Mesenchymal stem cell (in vitro differentiated cells and primary cell): Measurements from ENCODE around the gene HES1.

Experiments used
- DNase-seq: peaks from one replicate; pipeline ENCODE4 v3.0.0-alpha.2; 2013
- H2AFZ ChIP-seq: one replicate; pipeline ENCODE4 v1.6.1; 2013; ENCODE audit warnings: low read depth, mild to moderate bottlenecking, control low read depth, inconsistent platforms, low read length, moderate library complexity
- H2AK5ac ChIP-seq: 2 replicates; pipeline ENCODE4 v1.6.1; 2013; ENCODE audit warnings: low read length, moderate library complexity, mild to moderate bottlenecking, inconsistent platforms; ENCODE audit not compliant: severe bottlenecking
- H2BK120ac ChIP-seq: one replicate; pipeline ENCODE4 v1.6.1; 2013; ENCODE audit warnings: low read depth, mild to moderate bottlenecking, inconsistent platforms, low read length, moderate library complexity
- H2BK12ac ChIP-seq, 2 experiments: one replicate each; pipeline ENCODE4 v1.6.1; 2013; ENCODE audit warnings: inconsistent platforms in 2 of 2, low read length in 2 of 2, mild to moderate bottlenecking in 2 of 2, moderate library complexity in 2 of 2, control low read depth in 1 of 2
- H2BK15ac ChIP-seq: one replicate; pipeline ENCODE4 v1.6.1; 2013; ENCODE audit warnings: mild to moderate bottlenecking, low read depth, inconsistent platforms; ENCODE audit not compliant: poor library complexity, severe bottlenecking
- H2BK5ac ChIP-seq: 2 replicates; pipeline ENCODE4 v1.6.1; 2013; ENCODE audit warnings: low read depth, mild to moderate bottlenecking, low read length, control low read depth, inconsistent platforms; ENCODE audit not compliant: poor library complexity, severe bottlenecking
- H3K14ac ChIP-seq, 2 experiments: one replicate each; pipeline ENCODE4 v1.6.1; 2013; ENCODE audit warnings: inconsistent platforms in 2 of 2, low read length in 2 of 2, control low read depth in 1 of 2, mild to moderate bottlenecking in 1 of 2, moderate library complexity in 1 of 2
- H3K18ac ChIP-seq, 2 experiments: one replicate each; pipeline ENCODE4 v1.6.1; 2013; ENCODE audit warnings: inconsistent platforms in 2 of 2, low read length in 2 of 2, control low read depth in 1 of 2, low read depth in 1 of 2, mild to moderate bottlenecking in 1 of 2
- H3K23ac ChIP-seq, 2 experiments: one replicate each; pipeline ENCODE4 v1.6.1; 2013; ENCODE audit warnings: inconsistent platforms in 2 of 2, low read length in 2 of 2, mild to moderate bottlenecking in 2 of 2, moderate library complexity in 2 of 2, control low read depth in 1 of 2
- H3K27ac ChIP-seq: 2 replicates; pipeline ENCODE4 v1.5.1; 2013; ENCODE audit warnings: mild to moderate bottlenecking, moderate library complexity, low read length, control low read depth, inconsistent platforms; ENCODE audit not compliant: poor library complexity, severe bottlenecking
- H3K27me3 ChIP-seq, 2 experiments: 2 replicates each; pipeline versions ENCODE4 v1.6.1 to v1.7.0; 2013; ENCODE audit warnings: low read length in 2 of 2, mild to moderate bottlenecking in 2 of 2, moderate library complexity in 2 of 2, control low read depth in 1 of 2, inconsistent platforms in 1 of 2; ENCODE audit not compliant: control insufficient read depth in 1 of 2, insufficient read depth in 1 of 2
- H3K36me3 ChIP-seq, 2 experiments: 2 replicates each; pipeline versions ENCODE4 v1.6.1 to v1.7.0; 2013; ENCODE audit warnings: low read length in 2 of 2, control low read depth in 1 of 2, inconsistent platforms in 1 of 2, low read depth in 1 of 2, mild to moderate bottlenecking in 1 of 2; ENCODE audit not compliant: insufficient read depth in 2 of 2, control insufficient read depth in 1 of 2
- H3K4ac ChIP-seq, 2 experiments: one replicate each; pipeline ENCODE4 v1.6.1; 2013; ENCODE audit warnings: inconsistent platforms in 2 of 2, low read length in 2 of 2, mild to moderate bottlenecking in 2 of 2, moderate library complexity in 2 of 2, control low read depth in 1 of 2, low read depth in 1 of 2
- H3K4me1 ChIP-seq: 2 replicates; pipeline ENCODE4 v1.6.1; 2013; ENCODE audit warnings: low read depth, low read length, control low read depth; ENCODE audit not compliant: control insufficient read depth, insufficient read depth
- H3K4me2 ChIP-seq: 2 replicates; pipeline ENCODE4 v1.6.1; 2013; ENCODE audit warnings: low read length, mild to moderate bottlenecking, inconsistent platforms; ENCODE audit not compliant: poor library complexity, severe bottlenecking
- H3K4me3 ChIP-seq, 2 experiments: 2 replicates each; pipeline versions ENCODE4 v1.5.1 to v1.7.0; 2013; ENCODE audit warnings: low read length in 2 of 2, mild to moderate bottlenecking in 2 of 2, control low read depth in 1 of 2, low read depth in 1 of 2; ENCODE audit not compliant: insufficient read depth in 1 of 2
- H3K79me1 ChIP-seq: replicated peaks from 2 replicates; pipeline ENCODE4 v1.6.1; 2013; ENCODE audit warnings: mild to moderate bottlenecking, control low read depth, low read length, inconsistent platforms; ENCODE audit not compliant: poor library complexity, severe bottlenecking
- H3K9ac ChIP-seq: 2 replicates; pipeline ENCODE4 v1.7.0; 2013; ENCODE audit warnings: mild to moderate bottlenecking, low read length, moderate library complexity
- H3K9me3 ChIP-seq: 2 replicates; pipeline ENCODE4 v1.7.0; 2013; ENCODE audit warnings: mild to moderate bottlenecking, low read length; ENCODE audit not compliant: control insufficient read depth
- H4K8ac ChIP-seq: one replicate; pipeline ENCODE4 v1.6.1; 2013; ENCODE audit warnings: inconsistent platforms, mild to moderate bottlenecking, low read length, moderate library complexity
- H4K91ac ChIP-seq: one replicate; pipeline ENCODE4 v1.6.1; 2013; ENCODE audit warnings: mild to moderate bottlenecking, low read length, inconsistent platforms
- WGBS: methylation state at CpG from one replicate; pipeline ENCODE4 v1.1.7; 2013; ENCODE audit warnings: mixed read lengths; 5-methylcytosine and 5-hydroxymethylcytosine counted together

The HES1 gene

GRCh38 chr3:194178669-194179068 is 42.7 kb downstream of the HES1 start:
- H3K27me3 ChIP-seq, result peaks cover 54 to 61% of the 10 kb centered on the region in 2 experiments
- H3K4me2 ChIP-seq, result no peak overlapping the region
- H3K4me3 ChIP-seq, result no peak overlapping the region
- H2BK5ac ChIP-seq, result no peak overlapping the region
- H3K23ac ChIP-seq, result no peak overlapping the region
- no peak overlapping the region for H2AFZ ChIP-seq
- WGBS, result 91% methylated on average over 5 of the region's 6 CpGs
- no peak overlapping the region for H3K14ac ChIP-seq
- no peaks in the 10 kb centered on the region for H3K9me3 ChIP-seq
- H2BK120ac ChIP-seq, result no peak overlapping the region
- H2BK12ac ChIP-seq, result peak overlapping the region in 1 of 2 experiments; percentile 40
- no peak overlapping the region for H3K4ac ChIP-seq
- no peak overlapping the region for H2AK5ac ChIP-seq
- H3K9ac ChIP-seq, result no peak overlapping the region
- no peak for DNase-seq
- no peaks in the 10 kb centered on the region for H3K4me1 ChIP-seq
- H3K18ac ChIP-seq, result peak overlapping the region; percentile 1 to 58
- no peaks in the 10 kb centered on the region for H3K36me3 ChIP-seq
- H4K8ac ChIP-seq, result no peak overlapping the region
- H4K91ac ChIP-seq, result no peak overlapping the region
- no peak overlapping the region for H2BK15ac ChIP-seq
- no peaks in the 10 kb centered on the region for H3K79me1 ChIP-seq
- no peak overlapping the region for H3K27ac ChIP-seq

DNA sequence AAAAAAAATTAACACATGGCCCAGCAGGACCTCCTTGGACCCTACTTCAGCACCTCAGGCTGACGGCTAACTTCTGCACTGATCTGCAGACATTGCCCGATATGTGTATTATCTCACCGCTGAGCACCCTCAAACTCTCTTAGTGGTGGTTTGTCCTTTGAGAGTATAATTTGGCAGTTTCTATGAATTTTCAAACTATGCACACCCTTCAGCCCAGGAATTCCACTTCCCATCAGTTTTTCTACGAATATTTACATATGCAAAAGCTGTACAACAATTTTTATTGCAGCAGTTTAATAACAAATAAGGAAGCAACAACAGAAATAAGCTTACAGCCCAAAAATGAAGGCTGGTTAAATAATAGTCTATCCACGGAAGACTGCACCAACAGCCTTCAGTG is 44.6 kb downstream of the HES1 start:
- no peak overlapping the region for H2AK5ac ChIP-seq
- H3K27ac ChIP-seq, result no peak overlapping the region
- H2BK5ac ChIP-seq, result no peak overlapping the region
- H3K79me1 ChIP-seq, result no peaks in the 10 kb centered on the region
- H3K9me3 ChIP-seq, result no peaks in the 10 kb centered on the region
- no peak overlapping the region for H3K9ac ChIP-seq
- peak overlapping the region; percentile 1 for H4K8ac ChIP-seq
- DNase-seq, result no peak
- no peaks in the 10 kb centered on the region for H3K36me3 ChIP-seq
- H3K18ac ChIP-seq, result no peak overlapping the region
- H3K4me3 ChIP-seq, result no peak overlapping the region
- no peak overlapping the region for H3K14ac ChIP-seq
- WGBS, result 98% methylated on average over 5 of the region's 5 CpGs
- no peak overlapping the region for H4K91ac ChIP-seq
- H3K27me3 ChIP-seq, result peaks cover 45 to 50% of the 10 kb centered on the region in 2 experiments
- no peak overlapping the region for H2AFZ ChIP-seq
- no peak overlapping the region for H3K23ac ChIP-seq
- no peaks in the 10 kb centered on the region for H3K4me1 ChIP-seq
- H3K4me2 ChIP-seq, result no peak overlapping the region
- H2BK15ac ChIP-seq, result no peak overlapping the region
- no peak overlapping the region for H2BK12ac ChIP-seq
- H2BK120ac ChIP-seq, result no peak overlapping the region
- no peak overlapping the region for H3K4ac ChIP-seq

GRCh38 chr3:194181612-194182529 is 45.9 kb downstream of the HES1 start:
- H4K91ac ChIP-seq, result no peak overlapping the region
- no peak overlapping the region for H3K23ac ChIP-seq
- no peak overlapping the region for H3K18ac ChIP-seq
- no peak overlapping the region for H2AK5ac ChIP-seq
- DNase-seq, result no peak
- H3K27ac ChIP-seq, result no peak overlapping the region
- no peaks in the 10 kb centered on the region for H3K79me1 ChIP-seq
- H3K14ac ChIP-seq, result no peak overlapping the region
- H3K4ac ChIP-seq, result no peak overlapping the region
- no peak overlapping the region for H4K8ac ChIP-seq
- no peaks in the 10 kb centered on the region for H3K4me1 ChIP-seq
- H3K9me3 ChIP-seq, result no peaks in the 10 kb centered on the region
- no peak overlapping the region for H3K4me3 ChIP-seq
- no peak overlapping the region for H3K4me2 ChIP-seq
- H2BK120ac ChIP-seq, result no peak overlapping the region
- no peak overlapping the region for H2BK15ac ChIP-seq
- H3K36me3 ChIP-seq, result no peaks in the 10 kb centered on the region
- no peak overlapping the region for H2AFZ ChIP-seq
- H3K27me3 ChIP-seq, result peaks cover 37 to 44% of the 10 kb centered on the region in 2 experiments
- peak overlapping the region in 1 of 2 experiments; percentile 94 for H2BK12ac ChIP-seq
- no peak overlapping the region for H3K9ac ChIP-seq
- 82% methylated on average over 10 of the region's 11 CpGs for WGBS
- no peak overlapping the region for H2BK5ac ChIP-seq

DNA sequence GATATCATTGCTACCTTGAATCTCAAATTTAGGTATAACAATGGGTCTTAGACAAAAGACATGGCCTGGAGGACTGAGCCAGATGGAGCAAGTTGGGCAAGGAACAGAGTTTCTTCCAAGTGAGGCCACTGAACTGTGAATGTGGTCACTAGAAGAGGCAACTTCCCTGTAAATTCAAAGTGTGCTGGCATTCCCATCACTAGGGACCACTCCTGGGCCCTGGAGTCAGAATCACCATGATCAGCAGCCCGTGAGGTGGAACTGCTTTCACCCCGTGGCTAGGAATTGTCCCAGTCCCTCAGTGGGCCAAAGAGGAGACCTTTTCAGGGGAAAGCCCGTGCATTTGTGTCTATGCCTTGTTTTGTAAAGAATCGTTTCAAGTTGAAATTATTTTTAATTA is 47.3 kb downstream of the HES1 start:
- H3K27me3 ChIP-seq, result peaks cover 25 to 36% of the 10 kb centered on the region in 2 experiments
- H3K23ac ChIP-seq, result no peak overlapping the region
- no peak overlapping the region for H3K14ac ChIP-seq
- H3K36me3 ChIP-seq, result no peaks in the 10 kb centered on the region
- H3K9me3 ChIP-seq, result no peaks in the 10 kb centered on the region
- no peak overlapping the region for H3K27ac ChIP-seq
- no peaks in the 10 kb centered on the region for H3K4me1 ChIP-seq
- no peak overlapping the region for H3K4ac ChIP-seq
- no peak overlapping the region for H3K4me2 ChIP-seq
- H4K91ac ChIP-seq, result no peak overlapping the region
- peak overlapping the region in 1 of 2 experiments; percentile 41 for H3K18ac ChIP-seq
- H2BK120ac ChIP-seq, result no peak overlapping the region
- H2AFZ ChIP-seq, result no peak overlapping the region
- H3K4me3 ChIP-seq, result no peak overlapping the region
- H2BK12ac ChIP-seq, result peak overlapping the region in 1 of 2 experiments; percentile 79
- H2BK5ac ChIP-seq, result no peak overlapping the region
- H4K8ac ChIP-seq, result no peak overlapping the region
- no peaks in the 10 kb centered on the region for H3K79me1 ChIP-seq
- H2AK5ac ChIP-seq, result no peak overlapping the region
- 85% methylated on average over 2 of the region's 4 CpGs for whole genome bisulfite sequencing
- DNase-seq, result no peak
- H2BK15ac ChIP-seq, result no peak overlapping the region
- no peak overlapping the region for H3K9ac ChIP-seq
